H9 (cell line): ENCODE data around the gene PRR7. TPM values are rescaled to one million over a fixed set of nuclear protein-coding genes. Genes with fewer than 3 reads are reported as not detected.

Source experiments
- DNase-seq: peaks from one replicate; pipeline ENCODE4 v3.0.0-alpha.2; 2017
- H2AFZ ChIP-seq: one replicate; pipeline ENCODE4 v1.6.1; 2013; ENCODE audit warnings: mild to moderate bottlenecking, low read length, control low read depth, moderate library complexity
- H2AK5ac ChIP-seq: 2 replicates; pipeline ENCODE4 v1.6.1; 2013; ENCODE audit warnings: low read length, control low read depth, mixed read lengths; ENCODE audit not compliant: insufficient read length
- H2BK120ac ChIP-seq: one replicate; pipeline ENCODE4 v1.6.1; 2013; ENCODE audit warnings: low read depth, mild to moderate bottlenecking, low read length, control low read depth, inconsistent platforms; ENCODE audit not compliant: poor library complexity, severe bottlenecking
- H2BK12ac ChIP-seq: 2 replicates; pipeline ENCODE4 v1.6.1; 2013; ENCODE audit warnings: low read length, control low read depth, mixed read lengths, low read depth; ENCODE audit not compliant: insufficient read length
- H2BK15ac ChIP-seq: 2 replicates; pipeline ENCODE4 v1.6.1; 2013; ENCODE audit warnings: low read depth, low read length, control low read depth
- H2BK20ac ChIP-seq: one replicate; pipeline ENCODE4 v1.6.1; 2013; ENCODE audit warnings: low read depth, mild to moderate bottlenecking, low read length, control low read depth, inconsistent platforms; ENCODE audit not compliant: poor library complexity, severe bottlenecking
- H2BK5ac ChIP-seq: 2 replicates; pipeline ENCODE4 v1.6.1; 2013; ENCODE audit warnings: low read length, control low read depth, mixed read lengths; ENCODE audit not compliant: insufficient read length
- H3K14ac ChIP-seq: 2 replicates; pipeline ENCODE4 v1.6.1; 2013; ENCODE audit warnings: low read length, control low read depth; ENCODE audit not compliant: insufficient read depth
- H3K18ac ChIP-seq: 2 replicates; pipeline ENCODE4 v1.6.1; 2013; ENCODE audit warnings: low read depth, mild to moderate bottlenecking, mixed read lengths, low read length, control low read depth; ENCODE audit not compliant: insufficient read length
- H3K23ac ChIP-seq: 2 replicates; pipeline ENCODE4 v1.6.1; 2013; ENCODE audit warnings: low read length, control low read depth, mixed read lengths, low read depth; ENCODE audit not compliant: insufficient read length
- H3K23me2 ChIP-seq: 2 replicates; pipeline ENCODE4 v1.6.1; 2013; ENCODE audit warnings: low read depth, mild to moderate bottlenecking, mixed read lengths, low read length, control low read depth; ENCODE audit not compliant: insufficient read length, poor library complexity, severe bottlenecking
- H3K27ac ChIP-seq: 2 replicates; pipeline ENCODE4 v1.5.1; 2013; ENCODE audit warnings: low read length, control low read depth, mixed read lengths, low read depth; ENCODE audit not compliant: insufficient read length
- H3K27me3 ChIP-seq: 2 replicates; pipeline ENCODE4 v1.6.1; 2013; ENCODE audit warnings: low read length, control low read depth, inconsistent platforms; ENCODE audit not compliant: insufficient read depth
- H3K4ac ChIP-seq: 2 replicates; pipeline ENCODE4 v1.6.1; 2013; ENCODE audit warnings: low read depth, mild to moderate bottlenecking, control low read depth, inconsistent platforms, low read length, moderate library complexity
- H3K4me1 ChIP-seq: 2 replicates; pipeline ENCODE4 v1.6.1; 2013; ENCODE audit warnings: low read length, control low read depth, inconsistent platforms; ENCODE audit not compliant: insufficient read depth
- H3K4me2 ChIP-seq: 2 replicates; pipeline ENCODE4 v1.6.1; 2013; ENCODE audit warnings: low read length, control low read depth, mixed read lengths; ENCODE audit not compliant: insufficient read length, insufficient read depth
- H3K56ac ChIP-seq: 2 replicates; pipeline ENCODE4 v1.6.1; 2013; ENCODE audit warnings: low read depth, mild to moderate bottlenecking, mixed read lengths, low read length, control low read depth; ENCODE audit not compliant: insufficient read length
- H3K79me1 ChIP-seq: 2 replicates; pipeline ENCODE4 v1.6.1; 2013; ENCODE audit warnings: low read depth, mild to moderate bottlenecking, moderate library complexity, low read length, control low read depth, inconsistent platforms; ENCODE audit not compliant: insufficient read depth, poor library complexity, severe bottlenecking
- H3K79me2 ChIP-seq: 2 replicates; pipeline ENCODE4 v1.6.1; 2013; ENCODE audit warnings: low read length, control low read depth, inconsistent platforms; ENCODE audit not compliant: insufficient read depth
- H3K9ac ChIP-seq: 2 replicates; pipeline ENCODE4 v1.6.1; 2013; ENCODE audit warnings: low read length, control low read depth, mixed read lengths; ENCODE audit not compliant: insufficient read length; ENCODE audit errors: extremely low read depth
- H3K9me3 ChIP-seq: one replicate; pipeline ENCODE4 v1.6.1; 2013; ENCODE audit warnings: low read depth, low read length, inconsistent platforms; ENCODE audit not compliant: control insufficient read depth
- H3T11ph ChIP-seq: one replicate; pipeline ENCODE4 v1.6.1; 2013; ENCODE audit warnings: mild to moderate bottlenecking, low read length, control low read depth, inconsistent platforms
- H4K20me1 ChIP-seq: one replicate; pipeline ENCODE4 v1.6.1; 2013; ENCODE audit not compliant: control insufficient read depth, insufficient read length, insufficient read depth
- H4K5ac ChIP-seq: 2 replicates; pipeline ENCODE4 v1.6.1; 2013; ENCODE audit warnings: low read depth, mild to moderate bottlenecking, mixed read lengths, low read length, control low read depth; ENCODE audit not compliant: insufficient read length
- H4K8ac ChIP-seq: replicated peaks from 2 replicates; pipeline ENCODE4 v1.6.1; 2013; ENCODE audit warnings: low read length, control low read depth, mixed read lengths, low read depth; ENCODE audit not compliant: insufficient read length
- H4K91ac ChIP-seq: 2 replicates; pipeline ENCODE4 v1.6.1; 2013; ENCODE audit warnings: low read depth, mild to moderate bottlenecking, moderate library complexity, mixed read lengths, low read length, control low read depth; ENCODE audit not compliant: insufficient read length
- H3K27ac Mint-ChIP-seq, 3 experiments: 2 replicates in 2 of 3; 3 replicates in 1 of 3; pipeline ENCODE4 v1.8.0; 2020 to 2021; ENCODE audit warnings: mixed read lengths in 3 of 3, mild to moderate bottlenecking in 1 of 3, moderate library complexity in 1 of 3
- H3K27me3 Mint-ChIP-seq: 2 replicates; pipeline ENCODE4 v1.8.0; 2021; ENCODE audit warnings: low read depth, mild to moderate bottlenecking, moderate library complexity, mixed read lengths
- H3K36me3 Mint-ChIP-seq, 3 experiments: 2 replicates in 2 of 3; 3 replicates in 1 of 3; pipeline ENCODE4 v1.8.0; 2020 to 2021; ENCODE audit warnings: low read depth in 3 of 3, mixed read lengths in 3 of 3; ENCODE audit not compliant: insufficient read depth in 1 of 3
- H3K4me1 Mint-ChIP-seq, 2 experiments: 2 replicates each; pipeline ENCODE4 v1.8.0; 2020; ENCODE audit warnings: mixed read lengths in 2 of 2
- H3K4me3 Mint-ChIP-seq, 2 experiments: 2 replicates in 1 of 2; 3 replicates in 1 of 2; pipeline ENCODE4 v1.8.0; 2020 to 2021; ENCODE audit warnings: mild to moderate bottlenecking in 2 of 2, mixed read lengths in 2 of 2, moderate library complexity in 1 of 2
- H3K9me3 Mint-ChIP-seq, 2 experiments: 2 replicates in 1 of 2; 3 replicates in 1 of 2; pipeline ENCODE4 v1.8.0; 2020; ENCODE audit warnings: mild to moderate bottlenecking in 2 of 2, mixed read lengths in 2 of 2, moderate library complexity in 1 of 2
- CTCF ChIP-seq: fragments of 200-600 bp; sonication (generic); conservative IDR thresholded peaks from 3 replicates; pipeline ENCODE4 v1.8.0; 2021; ENCODE audit warnings: antibody characterized with exemption, mild to moderate bottlenecking
- WGBS: extraction: QIAGEN DNeasy Blood & Tissue Kit; methylation state at CpG from one replicate; pipeline ENCODE4 v1.1.7; 2013; ENCODE audit warnings: missing lambda C conversion rate, low lambda C conversion rate, mixed read lengths; ENCODE audit not compliant: insufficient read length; ENCODE audit errors: extremely low coverage; 5-methylcytosine and 5-hydroxymethylcytosine counted together
- total RNA-seq: library from RNA; stranded (reverse); gene quantifications from 2 replicates; pipeline ENCODE4 v1.2.1, GENCODE V29; 2021

The PRR7 gene
- total RNA-seq, 1 experiment from 2014 or later, result 9.6 TPM

GRCh38 chr5:177486256-177486655 is 39.6 kb downstream of the PRR7 start:
- no peak overlapping the region for H4K8ac ChIP-seq
- H3K4ac ChIP-seq, result no peak overlapping the region
- no peak for DNase-seq
- Mint-ChIP-seq H3K27ac (no peak overlapping the region; a peak in 2 of 7 replicates), H3K27me3 (no peaks in the 10 kb centered on the region; the same call in none of the 2 replicates), H3K9me3 (no peaks in the 10 kb centered on the region; a peak in 1 of 5 replicates), H3K4me3 (no peak overlapping the region), H3K4me1 (peaks cover 2 to 10% of the 10 kb centered on the region in 2 experiments; a peak in 3 of 4 replicates), H3K36me3 (peaks cover 43 to 89% (median 87%) of the 10 kb centered on the region in 3 experiments)
- no peaks in the 10 kb centered on the region for H4K20me1 ChIP-seq
- no peak overlapping the region for H3K14ac ChIP-seq
- no peaks in the 10 kb centered on the region for H3K79me1 ChIP-seq
- no peaks in the 10 kb centered on the region for H3K27me3 ChIP-seq
- H3K4me2 ChIP-seq, result no peak overlapping the region
- no peak overlapping the region for H3K27ac ChIP-seq
- H2BK15ac ChIP-seq, result no peak overlapping the region
- H3T11ph ChIP-seq, result no peak overlapping the region
- TF ChIP-seq CTCF, result no peak
- H3K18ac ChIP-seq, result no peak overlapping the region
- no peaks in the 10 kb centered on the region for H3K23me2 ChIP-seq
- H3K9ac ChIP-seq, result no peak overlapping the region
- no CpG with 5 or more reads among the region's 3 CpGs for WGBS
- H3K79me2 ChIP-seq, result no peaks in the 10 kb centered on the region
- no peak overlapping the region for H2BK20ac ChIP-seq
- H4K5ac ChIP-seq, result no peak overlapping the region
- no peak overlapping the region for H3K23ac ChIP-seq
- H4K91ac ChIP-seq, result no peak overlapping the region
- H3K56ac ChIP-seq, result no peak overlapping the region
- H2BK12ac ChIP-seq, result no peak overlapping the region
- H3K9me3 ChIP-seq, result no peaks in the 10 kb centered on the region
- H2BK5ac ChIP-seq, result no peak overlapping the region
- no peak overlapping the region for H2BK120ac ChIP-seq
- H3K4me1 ChIP-seq, result no peaks in the 10 kb centered on the region; the same call in 1 of the 2 replicates
- H2AK5ac ChIP-seq, result no peak overlapping the region
- no peak overlapping the region for H2AFZ ChIP-seq
